Tibial nerve (tissue), 3 donors: Measurements from ENCODE around the gene VMP1.

Source experiments
- POLR2A ChIP-seq, 2 donors: fragments of 450-650 bp; IDR thresholded peaks; one replicate each; pipeline ENCODE4 v1.6.1; 2017; ENCODE audit warnings: antibody characterized with exemption in 2 of 2, mild to moderate bottlenecking in 2 of 2, moderate library complexity in 2 of 2
- TF ChIP-seq, protein P1 (sequence below), 5 experiments: fragments of 200-600 bp in 3 of 5; fragments of 450-650 bp in 2 of 5; sonication (generic) in 3 of 5; IDR thresholded peaks; one replicate each; pipeline ENCODE4 v1.5.1; 2016 to 2019; ENCODE audit warnings: antibody characterized with exemption in 5 of 5, mild to moderate bottlenecking in 3 of 5, moderate library complexity in 2 of 5

DNA sequence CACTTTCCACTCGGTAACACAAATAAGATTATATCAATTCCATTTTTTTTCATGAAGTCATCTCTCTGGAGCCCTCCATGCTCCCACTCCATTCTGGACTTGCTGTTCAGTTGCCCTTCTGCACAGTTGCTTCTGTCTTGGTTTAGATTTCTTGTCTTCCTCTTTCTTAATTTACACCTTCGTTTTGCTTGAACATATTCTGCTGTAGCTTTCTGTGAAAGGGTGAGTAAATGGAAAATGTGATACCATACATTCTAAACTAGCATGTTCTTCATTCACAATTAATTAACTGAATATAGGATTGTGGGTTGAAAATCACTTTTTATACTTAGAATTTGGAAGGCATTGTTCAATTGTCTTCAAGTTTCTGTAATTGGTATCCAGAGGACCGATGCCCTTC, 69.6 kb downstream of the VMP1 start:
- TF ChIP-seq, protein P1, sequence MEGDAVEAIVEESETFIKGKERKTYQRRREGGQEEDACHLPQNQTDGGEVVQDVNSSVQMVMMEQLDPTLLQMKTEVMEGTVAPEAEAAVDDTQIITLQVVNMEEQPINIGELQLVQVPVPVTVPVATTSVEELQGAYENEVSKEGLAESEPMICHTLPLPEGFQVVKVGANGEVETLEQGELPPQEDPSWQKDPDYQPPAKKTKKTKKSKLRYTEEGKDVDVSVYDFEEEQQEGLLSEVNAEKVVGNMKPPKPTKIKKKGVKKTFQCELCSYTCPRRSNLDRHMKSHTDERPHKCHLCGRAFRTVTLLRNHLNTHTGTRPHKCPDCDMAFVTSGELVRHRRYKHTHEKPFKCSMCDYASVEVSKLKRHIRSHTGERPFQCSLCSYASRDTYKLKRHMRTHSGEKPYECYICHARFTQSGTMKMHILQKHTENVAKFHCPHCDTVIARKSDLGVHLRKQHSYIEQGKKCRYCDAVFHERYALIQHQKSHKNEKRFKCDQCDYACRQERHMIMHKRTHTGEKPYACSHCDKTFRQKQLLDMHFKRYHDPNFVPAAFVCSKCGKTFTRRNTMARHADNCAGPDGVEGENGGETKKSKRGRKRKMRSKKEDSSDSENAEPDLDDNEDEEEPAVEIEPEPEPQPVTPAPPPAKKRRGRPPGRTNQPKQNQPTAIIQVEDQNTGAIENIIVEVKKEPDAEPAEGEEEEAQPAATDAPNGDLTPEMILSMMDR (IDR thresholded peaks at IDR 0.05), result no peak
- no peak for TF ChIP-seq POLR2A (IDR thresholded peaks at IDR 0.05)
